Superior temporal gyrus (tissue), 1 donor: ENCODE measurements around the gene ADAMTS19.

Experiments used
- DNase-seq: peaks from one replicate; pipeline ENCODE4 v3.0.0-alpha.2; 2016; ENCODE audit errors: extremely low spot score

Gene ADAMTS19

DNA sequence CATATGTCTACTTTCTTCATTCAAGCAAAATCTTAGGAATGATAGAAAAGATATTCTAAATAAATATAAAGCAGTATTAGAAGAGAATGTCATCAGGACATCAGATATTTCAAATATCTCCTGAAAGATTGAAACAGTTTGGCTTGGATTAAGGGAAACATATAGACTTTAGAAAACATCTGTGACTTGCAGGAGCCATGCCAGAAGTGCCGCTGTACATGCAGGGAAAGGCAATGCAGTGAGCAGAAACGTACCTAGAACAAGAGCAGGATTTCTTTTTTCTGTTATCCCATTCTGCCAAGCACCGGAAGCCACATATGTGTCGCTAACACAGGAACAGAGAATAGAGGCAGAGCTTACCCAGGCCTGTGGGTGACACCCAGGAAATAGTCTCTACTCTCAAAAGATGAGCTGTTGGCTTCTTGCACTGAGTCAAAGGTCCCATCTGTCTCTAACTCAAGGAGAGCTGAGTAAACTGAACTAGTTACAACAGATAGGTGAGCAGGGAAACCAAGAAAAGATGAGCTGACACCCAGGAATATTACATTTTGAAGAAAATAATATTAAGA, 5.8 kb downstream of the ADAMTS19 start:
- DNase-seq, result no peak

DNA sequence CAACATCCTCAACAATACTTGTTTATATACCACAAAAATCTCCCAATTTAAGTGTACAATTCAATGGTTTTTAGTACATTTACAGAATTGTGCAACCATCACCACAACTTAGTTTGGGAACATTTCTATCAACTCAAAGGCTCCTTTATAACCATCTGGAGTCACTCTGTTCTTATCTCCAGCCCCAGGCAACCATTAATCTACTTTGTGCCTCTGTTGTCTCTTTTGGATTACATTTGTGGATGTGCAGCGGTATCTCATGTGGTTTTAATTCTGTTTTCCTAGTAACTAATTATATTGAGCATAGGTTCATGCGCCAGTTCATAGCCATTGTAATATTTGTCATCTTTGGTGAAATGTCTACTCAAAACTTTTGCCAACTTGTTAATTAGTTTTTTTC, 14.4 kb downstream of the ADAMTS19 start:
- DNase-seq, result no peak

GRCh38 chr5:129476751-129477150, 16.7 kb downstream of the ADAMTS19 start:
- no peak for DNase-seq

DNA sequence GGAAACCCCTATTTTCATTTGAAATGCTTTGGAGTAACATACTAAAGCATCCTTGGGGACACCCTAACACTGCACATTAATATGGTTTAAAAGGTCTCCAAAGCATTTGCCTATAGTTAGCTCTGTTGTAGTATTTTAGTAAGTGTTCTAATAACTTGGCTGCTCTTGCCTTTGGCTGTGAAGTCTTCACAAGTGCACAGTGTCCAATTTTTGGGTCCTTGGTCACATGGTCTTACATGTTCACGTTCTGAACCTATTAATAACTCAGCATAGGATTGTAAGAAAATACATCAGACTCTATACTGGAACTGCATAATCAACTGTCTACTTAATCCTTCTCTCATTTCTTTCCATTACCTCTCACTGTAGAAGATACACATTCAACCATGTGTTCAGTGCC, 17.4 kb downstream of the ADAMTS19 start:
- no peak for DNase-seq

- DNase-seq, result no peak
Observed at GRCh38 chr5:129481161-129481560, 21.1 kb downstream of the ADAMTS19 start.

GRCh38 chr5:129496421-129496820, 36.3 kb downstream of the ADAMTS19 start:
- DNase-seq, result no peak

GRCh38 chr5:129496864-129497595, 36.9 kb downstream of the ADAMTS19 start:
- DNase-seq, result no peak

GRCh38 chr5:129499208-129499852, 39.2 kb downstream of the ADAMTS19 start:
- DNase-seq, result no peak

DNA sequence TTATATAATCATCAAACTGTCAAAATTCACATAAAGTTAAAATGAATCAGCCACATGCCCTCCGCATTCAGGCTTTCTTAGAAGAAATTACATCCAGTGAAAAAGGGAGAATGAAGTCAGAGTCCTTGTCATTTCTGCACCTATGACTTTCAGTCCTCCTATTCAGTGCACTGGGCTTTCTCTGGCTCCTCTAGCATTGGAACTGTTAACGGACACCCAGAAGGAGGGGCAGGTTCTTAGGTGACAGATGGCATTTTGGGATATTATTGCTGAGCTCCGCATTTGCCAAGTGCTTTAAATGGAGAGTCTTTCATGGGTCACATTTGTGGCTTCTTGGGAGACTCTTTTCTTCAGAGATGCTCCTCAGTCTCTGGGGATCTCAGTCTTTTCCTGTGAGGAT, 40.0 kb downstream of the ADAMTS19 start:
- no peak for DNase-seq

DNA sequence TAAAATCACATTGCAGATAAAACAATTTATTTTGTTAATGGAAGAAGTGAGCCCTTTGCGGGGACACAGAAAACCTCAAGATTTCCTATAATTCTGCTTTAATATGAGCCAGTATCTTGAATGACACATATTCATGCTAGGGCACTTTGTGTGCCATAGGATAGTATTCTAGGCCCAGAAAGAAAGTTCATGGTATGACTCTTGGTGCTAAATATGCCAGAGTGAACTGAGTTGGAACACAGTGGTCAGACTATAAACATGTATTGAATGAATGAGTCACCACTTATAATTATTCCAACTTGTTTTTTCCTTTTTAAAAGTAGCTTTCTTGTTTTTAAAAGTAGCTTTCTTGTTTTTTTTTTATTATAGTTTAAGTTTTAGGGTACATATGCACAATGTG, 46.0 kb downstream of the ADAMTS19 start:
- no peak for DNase-seq

DNA sequence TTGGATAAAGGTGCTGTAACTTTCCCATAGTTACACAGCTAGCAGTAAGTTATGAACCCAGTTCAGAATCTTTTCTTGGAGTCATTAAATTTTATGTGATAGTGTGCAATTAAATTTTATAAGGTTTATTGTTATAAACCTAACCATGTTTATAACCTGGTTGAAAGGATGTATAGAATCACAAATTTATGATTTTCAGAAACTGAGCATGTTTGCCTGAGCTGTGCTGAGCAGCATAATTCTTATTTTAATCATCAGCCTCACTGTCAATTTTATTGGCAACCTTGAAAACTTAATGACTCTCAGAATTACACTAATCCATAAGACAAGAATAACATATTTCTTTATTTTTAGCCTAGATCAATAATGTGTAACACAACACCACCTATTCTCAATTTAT, 46.9 kb downstream of the ADAMTS19 start:
- DNase-seq, result no peak

DNA sequence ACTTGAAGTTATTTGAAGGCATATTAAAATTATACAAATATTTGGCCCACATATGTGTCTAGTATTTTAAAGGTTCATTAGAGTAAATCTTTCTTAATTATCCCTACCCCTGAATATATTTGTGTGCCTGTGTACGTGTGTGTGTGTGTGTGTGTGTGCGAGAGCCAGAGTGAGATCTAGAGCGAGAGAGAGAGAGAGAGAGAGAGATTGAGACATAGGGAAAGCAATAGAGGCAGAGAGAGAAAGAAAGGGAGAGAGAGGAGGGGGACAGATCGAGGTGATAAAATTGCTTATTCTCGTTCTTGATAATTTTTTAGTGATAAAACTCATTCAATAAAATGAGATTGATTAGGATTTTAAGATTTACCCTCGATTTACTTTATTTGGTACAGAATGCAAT, 47.4 kb downstream of the ADAMTS19 start:
- DNase-seq, result no peak

DNA sequence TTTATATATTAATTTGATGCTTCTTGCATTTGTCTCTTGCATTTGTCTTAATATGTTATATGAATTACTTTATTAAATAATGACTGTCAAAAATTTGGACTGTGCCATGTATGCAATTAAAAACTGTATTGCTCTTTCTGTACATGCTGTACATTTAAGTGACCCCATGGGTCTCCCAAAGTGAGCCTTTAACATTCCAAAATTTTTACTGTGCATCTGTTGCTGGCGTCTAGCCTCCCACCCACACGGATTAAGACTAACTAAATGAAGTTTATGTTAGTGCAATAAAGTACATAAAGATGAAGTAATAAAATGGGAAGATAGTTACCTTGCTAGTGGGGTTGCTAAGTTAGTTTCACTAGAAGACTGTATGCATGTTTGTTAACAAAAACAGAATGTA, 48.5 kb downstream of the ADAMTS19 start:
- no peak for DNase-seq

DNA sequence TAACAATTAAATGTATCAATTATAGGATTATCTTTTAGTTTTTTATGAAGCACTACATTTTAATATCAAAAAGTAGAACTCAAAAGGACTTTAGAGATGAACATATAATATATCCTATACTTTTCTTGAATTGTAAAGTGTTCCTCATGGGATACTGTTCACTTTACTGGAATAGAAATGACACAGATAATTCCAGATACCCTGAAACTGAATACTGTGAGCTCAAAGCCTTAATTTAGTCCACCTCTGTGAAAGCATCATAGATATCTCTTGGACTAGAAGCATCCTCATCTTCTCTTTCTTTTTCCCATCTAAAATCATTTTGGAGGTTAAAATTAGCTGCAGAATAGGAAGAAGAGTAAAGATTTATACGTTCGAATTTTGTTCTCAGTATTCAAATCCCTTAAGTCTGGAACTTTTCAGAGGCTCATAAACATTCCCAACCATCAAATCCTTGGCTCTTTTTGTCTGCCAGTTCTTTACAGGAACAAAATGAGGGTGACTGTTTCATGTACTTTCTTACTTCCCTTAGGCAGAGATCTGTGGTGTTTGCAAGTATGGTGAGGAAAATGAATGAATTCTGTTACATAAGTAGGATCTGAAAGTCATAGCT, 49.4 kb downstream of the ADAMTS19 start:
- no peak for DNase-seq

GRCh38 chr5:129511291-129511690, 51.2 kb downstream of the ADAMTS19 start:
- DNase-seq, result no peak

GRCh38 chr5:129541051-129541450, 81.0 kb downstream of the ADAMTS19 start:
- DNase-seq, result no peak

DNA sequence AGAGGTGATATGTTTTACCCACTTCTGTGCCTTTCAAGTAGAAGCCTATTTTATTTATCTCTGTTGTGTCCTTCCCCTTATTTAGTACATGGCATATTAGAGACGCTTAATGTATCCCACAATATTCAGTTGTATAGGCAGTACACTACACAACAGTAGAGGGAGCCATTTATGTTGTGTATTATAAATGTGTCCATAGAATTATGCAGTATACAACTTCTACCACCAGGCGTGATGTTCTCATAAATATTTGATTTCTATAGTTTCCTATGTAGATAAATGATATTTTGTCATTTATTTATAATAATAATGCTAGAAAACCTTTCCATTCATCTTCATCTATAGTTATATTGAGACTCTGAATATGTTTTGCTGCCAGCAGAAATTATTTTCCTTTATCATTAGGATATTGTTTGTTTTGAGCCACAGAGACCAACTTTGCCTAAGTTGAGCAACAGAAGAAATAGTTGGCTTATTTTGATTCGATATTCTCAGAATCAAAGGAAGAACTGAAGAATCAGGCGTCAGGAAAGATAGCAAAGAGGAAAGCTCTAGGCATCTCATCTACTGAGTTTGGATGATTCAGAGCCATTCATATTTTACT, 81.7 kb downstream of the ADAMTS19 start:
- DNase-seq, result no peak

GRCh38 chr5:129547137-129547536, 87.0 kb downstream of the ADAMTS19 start:
- DNase-seq, result no peak

DNA sequence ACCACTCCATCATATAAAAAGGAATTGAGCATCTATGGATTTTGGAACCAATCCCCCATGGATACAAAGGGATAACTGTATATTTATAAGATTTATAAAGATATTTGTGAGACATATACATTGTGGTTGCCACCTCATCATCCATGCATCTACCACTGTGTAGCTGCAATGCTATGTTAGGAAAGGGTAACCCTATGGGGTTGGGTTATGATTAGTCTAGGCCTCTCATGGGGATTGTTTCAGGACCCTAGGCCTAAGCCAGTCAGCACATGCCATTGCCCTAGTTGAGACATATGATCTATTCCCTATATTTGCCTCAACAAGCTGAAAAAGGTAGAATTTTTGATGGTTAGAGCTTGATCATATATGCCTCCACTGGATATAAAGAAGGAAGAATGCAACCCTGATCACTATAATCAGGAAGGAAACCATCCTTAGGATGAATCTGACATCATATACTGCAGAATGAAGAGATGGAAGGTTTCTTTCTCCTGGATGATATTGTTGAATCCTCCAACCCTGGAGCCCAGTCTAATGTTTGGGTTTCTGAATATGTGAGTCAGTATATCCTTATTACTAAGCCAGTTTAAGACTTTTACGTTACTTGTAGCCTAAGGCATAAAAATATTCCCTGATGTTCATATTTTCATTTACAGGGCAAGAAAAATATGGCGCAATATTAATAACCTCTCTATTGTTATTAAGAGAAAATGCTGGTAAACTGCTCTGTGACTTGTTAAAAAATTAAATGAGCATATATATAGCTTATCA, 94.2 kb downstream of the ADAMTS19 start:
- no peak for DNase-seq

GRCh38 chr5:129563585-129563984, 103.5 kb downstream of the ADAMTS19 start:
- no peak for DNase-seq

DNA sequence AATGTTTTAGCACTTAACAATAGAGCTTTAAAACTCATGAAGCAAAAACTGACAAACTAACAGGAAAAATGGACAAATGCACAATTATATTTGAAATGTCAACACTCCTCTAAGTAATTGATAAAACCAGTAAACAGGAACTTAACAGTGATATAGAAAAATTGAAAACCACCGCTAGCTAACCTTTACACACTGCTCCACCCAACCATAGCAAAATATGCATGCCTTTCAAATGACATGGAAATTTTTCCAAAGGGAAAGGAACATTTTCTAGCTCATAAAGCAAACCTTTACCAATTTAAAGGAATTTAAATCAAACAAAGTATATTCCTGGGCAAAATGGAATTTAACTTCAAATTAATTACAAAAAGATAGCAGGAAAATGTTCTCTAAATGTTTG, 109.2 kb downstream of the ADAMTS19 start:
- DNase-seq, result no peak

GRCh38 chr5:129572060-129572459, 112.0 kb downstream of the ADAMTS19 start:
- DNase-seq, result no peak
